Left renal pelvis (tissue), 4 donors: ENCODE measurements around the gene HPN. TPM values are rescaled to one million over a fixed set of nuclear protein-coding genes. Genes with fewer than 3 reads are reported as not detected.
"Not testable (repeated sequence)": the region's sequence is repeated elsewhere in the genome, so short reads cannot be mapped to it uniquely, and the experiment has no call there.

Experiments
- DNase-seq, 4 donors: peaks; one replicate each; pipeline ENCODE4 v3.0.0-alpha.2; 2013; ENCODE audit warnings: low read depth in 4 of 4, low spot score in 3 of 4
- polyA plus RNA-seq, 4 donors: library from polyadenylated mRNA; unstranded; fragments of 120-200 nt; gene quantifications; one replicate each; pipeline ENCODE4 v1.2.1, GENCODE V29; 2013; ENCODE audit not compliant: insufficient read length in 4 of 4

The HPN gene
- polyA plus RNA-seq, 4 donors, result 2.6 to 118 (median 79.0) TPM

DNA sequence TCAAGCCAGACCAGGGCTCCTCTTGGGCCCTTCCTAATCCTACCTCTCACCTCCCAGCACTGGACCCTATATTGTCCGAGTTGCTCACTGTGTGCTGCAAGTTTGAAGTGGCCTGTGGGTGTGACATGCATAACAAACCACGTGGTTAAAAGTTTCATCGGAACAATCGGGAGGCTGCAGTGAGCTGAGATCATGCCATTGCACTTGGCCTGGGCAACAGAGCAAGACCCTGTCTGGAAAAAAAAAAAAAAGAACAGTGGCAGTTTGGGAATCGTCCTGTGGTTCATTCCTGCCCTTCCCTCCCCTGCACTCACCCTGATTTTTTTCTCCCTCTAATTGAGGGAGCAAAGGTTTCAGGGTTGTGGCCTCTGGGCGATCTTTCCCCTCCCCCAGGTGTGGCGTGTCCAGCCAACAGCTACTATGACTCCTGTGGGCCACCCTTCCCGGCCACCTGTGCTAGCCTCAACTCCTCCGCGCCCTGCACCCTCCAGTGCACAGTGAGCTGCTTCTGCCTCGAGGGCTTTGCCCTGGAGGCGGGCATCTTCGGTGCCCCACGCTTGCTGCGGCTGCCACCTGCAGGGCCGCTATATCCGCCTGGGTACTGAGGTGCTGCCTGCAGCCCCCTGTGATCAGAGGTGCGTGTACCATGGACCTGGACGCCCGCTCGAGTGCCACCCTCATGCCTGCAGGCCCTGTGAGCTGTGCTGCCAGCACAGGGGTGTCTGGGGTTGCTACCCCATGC, 57.8 kb downstream of the HPN start:
- no peak for DNase-seq

DNA sequence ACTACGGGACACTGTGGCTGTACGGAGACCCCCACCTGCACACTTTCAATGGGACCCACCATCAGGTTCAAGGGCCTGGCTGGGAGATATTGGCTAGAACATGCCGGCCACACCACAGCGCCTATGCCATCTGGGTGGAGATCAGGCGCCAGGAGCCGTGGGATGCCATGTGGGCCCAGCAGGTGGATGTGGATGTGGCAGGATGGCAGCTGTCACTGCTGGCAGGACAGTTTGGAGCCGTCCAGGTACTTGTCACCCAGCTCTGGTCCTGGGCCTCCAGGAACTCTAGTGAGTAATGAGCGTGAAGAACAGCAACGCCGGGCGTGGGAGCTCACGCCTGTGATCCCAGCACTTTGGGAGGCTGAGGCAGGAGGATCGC, 58.4 kb downstream of the HPN start:
- no peak for DNase-seq

DNA sequence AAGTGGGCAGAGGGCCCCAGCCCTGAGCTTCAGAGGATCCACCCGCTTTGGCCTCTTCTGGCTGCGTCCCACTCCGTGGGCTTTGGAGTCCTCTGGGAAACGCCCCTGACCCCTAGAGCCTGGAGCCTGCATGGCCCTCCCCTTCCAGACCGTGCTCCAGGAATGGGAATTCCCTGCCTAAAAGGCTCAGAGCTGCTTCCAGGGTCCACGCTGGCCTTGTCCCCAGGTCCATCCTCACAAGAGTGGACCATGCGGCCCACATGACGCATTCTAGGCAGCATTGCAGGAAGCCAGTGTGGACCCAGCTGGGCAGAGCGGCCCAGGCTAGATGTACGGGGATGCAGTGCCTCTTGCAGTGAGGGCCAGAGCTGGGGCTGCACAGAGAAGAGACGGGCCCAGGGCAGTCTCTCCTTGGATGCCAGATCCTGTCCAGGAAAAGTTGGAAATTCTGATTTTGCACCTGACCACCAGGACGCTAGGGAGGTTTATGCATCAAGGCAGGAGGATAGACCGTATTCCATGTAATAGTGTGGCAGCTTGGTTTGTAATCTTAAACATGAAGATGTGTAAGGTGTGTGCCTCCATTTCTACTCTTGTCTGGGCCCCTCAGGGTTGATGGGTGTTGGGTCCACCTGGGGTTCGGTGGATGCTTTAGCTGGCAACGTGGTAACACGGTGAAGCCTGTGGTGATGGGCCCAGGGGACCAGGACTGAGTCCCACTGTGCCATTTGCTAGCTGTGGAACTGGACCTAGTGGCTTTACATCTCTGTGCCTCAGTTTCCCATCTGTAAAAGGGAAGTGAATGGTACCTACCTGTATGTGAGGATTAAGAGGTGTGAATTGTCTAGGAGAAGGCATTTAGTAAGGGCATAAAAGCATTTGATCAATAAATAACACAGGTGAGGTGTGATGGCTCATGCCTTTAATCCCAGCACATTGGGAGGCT, 59.3 kb downstream of the HPN start:
- no peak for DNase-seq

DNA sequence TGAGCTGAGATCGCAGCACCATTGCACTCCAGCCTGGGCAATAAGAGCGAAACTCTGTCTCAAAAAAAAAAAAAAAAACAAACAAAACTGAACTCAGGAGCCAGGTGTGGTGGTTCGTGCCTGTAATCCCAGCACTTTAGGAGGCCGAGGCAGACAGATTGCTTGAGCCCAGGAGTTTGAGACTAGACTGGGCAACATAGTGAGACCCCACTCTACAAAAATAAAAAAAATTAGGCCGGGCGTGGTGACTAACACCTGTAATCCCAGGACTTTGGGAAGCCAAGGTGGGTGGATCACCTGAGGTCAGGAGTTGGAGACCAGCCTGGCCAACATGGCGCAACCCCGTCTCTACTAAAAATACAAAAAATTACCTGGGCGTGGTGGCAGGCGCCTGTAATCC, 60.4 kb downstream of the HPN start:
- not testable (repeated sequence) for DNase-seq

DNA sequence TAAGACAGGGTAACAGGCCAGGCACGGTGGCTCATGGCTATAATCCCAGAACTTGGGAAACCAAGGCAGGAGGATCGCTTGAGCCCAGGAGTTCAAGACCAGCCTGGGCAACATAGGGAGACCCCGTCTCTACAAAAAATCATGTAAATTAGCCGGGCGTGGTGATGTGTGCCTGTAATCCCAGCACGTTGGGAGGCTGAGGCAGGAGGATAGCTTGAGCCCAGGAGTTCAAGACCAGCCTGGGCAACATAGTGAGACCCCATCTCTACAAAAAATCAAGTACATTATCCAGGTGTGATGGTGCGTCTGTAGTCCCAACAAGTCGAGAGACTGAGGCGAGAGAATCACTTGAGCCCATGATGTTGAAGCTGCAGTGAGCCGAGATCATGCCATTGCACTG, 62.1 kb downstream of the HPN start:
- not testable (repeated sequence) for DNase-seq

DNA sequence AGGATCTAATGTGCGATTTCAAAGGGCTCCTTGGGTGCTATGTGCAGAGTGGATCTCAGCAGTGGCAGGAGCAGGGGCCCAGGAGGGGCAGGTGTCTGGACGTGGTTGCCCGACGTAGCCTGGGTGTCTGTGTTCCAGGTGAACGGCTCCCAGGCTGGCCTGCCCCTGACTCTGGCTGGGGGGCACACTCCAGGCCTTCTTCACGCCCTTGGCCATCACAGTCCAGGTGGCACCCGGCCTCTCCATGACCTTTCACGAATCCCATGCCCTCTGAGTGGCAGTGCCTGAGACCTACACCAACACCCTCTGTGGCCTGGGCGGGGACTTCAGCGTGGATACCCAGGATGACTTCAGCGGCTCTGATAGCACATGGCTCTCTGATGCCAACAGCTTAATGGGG, 62.8 kb downstream of the HPN start:
- no peak for DNase-seq

DNA sequence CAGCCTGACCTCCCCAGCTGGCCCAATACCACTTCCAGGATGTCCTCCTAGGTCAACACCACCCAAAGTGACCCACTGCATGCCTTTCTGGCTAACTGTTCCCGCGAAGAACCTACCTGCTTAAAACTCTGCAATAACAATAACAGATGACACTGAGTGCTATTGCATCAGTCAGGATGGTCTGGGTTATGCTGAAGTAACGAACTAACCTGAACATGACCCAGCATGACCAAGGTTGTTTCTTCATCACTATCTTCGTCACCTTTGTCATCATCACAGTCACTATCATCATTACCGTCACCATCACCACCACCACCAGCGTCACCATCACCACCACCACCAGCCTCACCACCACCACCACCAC, 63.5 kb downstream of the HPN start:
- DNase-seq, result no peak

DNA sequence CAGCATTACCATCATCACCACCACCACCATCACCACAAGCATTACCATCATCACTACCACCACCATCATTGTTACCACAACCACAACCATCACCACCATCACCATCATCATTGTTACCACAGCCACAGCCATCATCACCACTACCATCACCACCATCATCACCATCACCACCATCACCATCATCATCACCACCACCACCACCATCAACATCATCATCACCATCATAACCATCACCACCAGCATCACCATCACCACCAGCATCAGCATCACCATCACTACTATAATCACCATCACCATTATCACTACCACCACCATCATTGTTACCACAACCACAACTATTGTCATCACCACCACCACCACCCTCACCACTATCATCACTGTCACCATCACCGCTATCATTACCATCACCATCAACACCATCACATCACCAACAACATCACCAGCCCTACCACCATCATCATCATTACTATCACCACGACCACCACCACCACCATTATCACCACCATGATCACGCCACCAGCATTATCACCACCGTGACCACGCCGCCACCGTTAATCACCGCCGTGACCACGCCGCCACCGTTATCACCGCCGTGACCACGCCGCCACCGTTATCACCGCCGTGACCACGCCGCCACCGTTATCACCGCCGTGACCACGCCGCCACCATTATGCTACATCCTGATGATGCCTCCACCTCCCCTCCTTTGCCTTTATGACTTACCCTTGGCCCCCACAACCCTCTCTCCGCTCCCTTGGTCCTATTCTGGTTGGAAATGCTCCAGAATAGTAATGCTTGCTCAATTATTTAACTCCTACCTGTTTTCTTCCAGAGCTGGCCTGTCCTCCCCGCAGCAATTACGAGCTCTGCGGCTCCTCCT, 64.1 kb downstream of the HPN start:
- no peak for DNase-seq

DNA sequence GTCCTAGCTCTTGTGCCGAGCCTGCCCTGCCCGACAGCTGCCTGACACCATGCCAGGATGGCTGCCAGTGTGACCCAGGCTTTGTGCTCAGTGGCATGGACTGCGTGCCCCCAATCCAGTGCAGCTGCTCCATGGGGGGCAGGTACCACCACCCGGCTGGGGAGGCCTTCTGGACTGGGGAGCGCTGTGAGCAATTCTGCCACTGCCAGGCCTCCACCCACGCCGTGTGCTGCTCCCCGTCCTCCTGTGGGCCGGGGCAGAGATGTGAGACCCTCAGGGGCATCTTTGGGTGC, 64.7 kb downstream of the HPN start:
- no peak for DNase-seq

DNA sequence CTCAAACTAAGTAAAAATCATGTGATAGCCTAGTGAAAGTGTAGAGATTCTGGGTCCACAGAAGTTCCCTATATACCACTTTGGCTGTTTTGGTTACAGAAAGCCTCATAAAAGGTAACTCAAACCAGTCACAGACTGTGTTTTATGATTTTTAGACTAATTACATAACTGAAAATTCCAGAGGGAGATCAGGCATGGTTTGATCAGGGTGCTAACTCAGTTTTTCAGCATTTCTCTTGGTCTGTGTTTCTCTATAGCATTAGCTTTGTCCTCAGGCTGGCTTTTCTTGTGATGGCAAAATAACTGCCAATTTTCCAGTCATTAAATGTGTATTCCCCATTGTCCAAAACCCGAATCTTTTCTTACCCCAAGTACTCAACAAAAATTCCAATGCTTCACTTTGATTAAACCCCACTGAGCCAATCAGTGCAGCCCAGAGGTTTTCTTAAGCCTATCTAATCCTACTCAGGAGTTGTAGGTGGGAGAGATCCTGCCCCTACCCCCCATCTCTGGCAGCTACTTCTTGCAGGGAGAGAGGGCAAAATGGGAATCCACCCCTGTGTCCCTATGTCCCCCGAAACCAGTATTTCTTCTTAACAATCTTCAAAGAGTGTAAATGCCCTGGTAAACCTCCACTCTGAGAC, 65.5 kb downstream of the HPN start:
- no peak for DNase-seq

DNA sequence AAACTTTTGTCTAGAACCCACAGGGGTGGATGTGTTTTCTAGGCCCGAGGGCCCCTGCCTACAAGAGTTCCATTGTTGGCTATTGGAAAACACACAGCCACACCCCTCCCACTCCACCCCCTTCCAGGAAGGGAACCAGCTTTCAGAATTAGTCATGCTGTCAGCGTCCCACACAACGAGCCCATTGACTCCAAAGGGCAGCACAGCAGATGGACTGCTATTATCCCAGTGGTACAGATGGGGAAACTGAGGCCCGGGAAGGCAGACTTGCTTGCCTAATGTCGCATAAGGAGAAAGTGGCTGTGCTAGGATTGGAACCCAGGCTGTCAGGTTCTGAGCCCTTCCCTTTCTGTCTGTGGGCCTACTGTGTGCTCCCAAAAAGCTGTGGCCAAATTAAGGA, 66.0 kb downstream of the HPN start:
- DNase-seq, result no peak

DNA sequence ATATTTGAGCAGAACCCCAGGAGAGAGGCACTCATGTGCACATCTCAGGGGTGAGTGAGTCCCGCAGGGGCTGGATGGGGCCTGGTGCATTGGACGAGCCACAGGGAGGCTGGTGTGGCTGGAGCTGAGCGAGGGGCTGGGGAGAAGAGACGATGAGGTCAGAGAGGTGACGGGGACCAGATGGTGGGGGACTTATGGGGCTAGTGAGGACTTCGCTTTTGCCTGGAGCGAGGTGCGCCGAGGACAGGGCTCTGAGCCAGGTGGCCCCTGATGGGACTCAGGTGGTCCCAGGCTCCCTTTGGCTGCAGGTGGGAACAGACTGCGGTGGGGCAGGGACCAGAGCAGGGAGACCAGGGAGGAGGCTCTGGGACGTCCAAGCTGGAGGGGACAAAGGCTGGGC, 67.2 kb downstream of the HPN start:
- no peak for DNase-seq

DNA sequence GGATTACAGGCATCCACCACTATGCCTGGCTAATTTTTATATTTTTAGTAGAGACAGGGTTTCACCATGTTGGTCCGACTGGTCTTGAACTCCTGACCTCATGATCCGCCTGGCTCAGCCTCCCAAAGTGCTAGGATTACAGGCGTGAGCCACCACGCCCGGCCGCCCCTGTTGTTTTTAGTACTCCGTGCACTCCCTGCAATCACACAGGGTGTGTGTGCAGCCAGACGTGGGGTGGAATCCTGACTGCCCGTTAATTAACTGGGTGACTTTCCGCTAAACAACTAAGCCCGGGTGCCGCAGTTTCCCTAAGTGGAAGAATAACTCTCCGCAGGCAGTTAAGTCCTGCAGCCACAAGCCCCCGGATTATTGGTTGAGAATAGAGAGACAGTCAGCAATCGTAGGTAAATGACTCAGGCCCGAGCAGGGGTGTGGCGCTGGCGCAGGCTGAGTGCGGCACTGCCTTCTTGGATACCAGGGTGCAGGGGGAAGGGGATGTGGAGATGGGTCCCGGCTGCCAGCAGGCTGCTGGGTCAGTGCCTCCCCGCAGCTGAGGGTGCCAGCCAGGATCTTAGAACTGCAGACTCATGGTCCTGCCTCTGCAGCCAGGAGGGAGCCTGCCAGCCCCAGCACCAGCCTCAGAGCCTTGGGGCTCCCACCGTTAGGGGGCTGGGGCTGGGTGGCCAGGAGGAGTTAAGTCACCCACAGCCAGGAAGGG, 68.0 kb downstream of the HPN start:
- DNase-seq, result no peak

DNA sequence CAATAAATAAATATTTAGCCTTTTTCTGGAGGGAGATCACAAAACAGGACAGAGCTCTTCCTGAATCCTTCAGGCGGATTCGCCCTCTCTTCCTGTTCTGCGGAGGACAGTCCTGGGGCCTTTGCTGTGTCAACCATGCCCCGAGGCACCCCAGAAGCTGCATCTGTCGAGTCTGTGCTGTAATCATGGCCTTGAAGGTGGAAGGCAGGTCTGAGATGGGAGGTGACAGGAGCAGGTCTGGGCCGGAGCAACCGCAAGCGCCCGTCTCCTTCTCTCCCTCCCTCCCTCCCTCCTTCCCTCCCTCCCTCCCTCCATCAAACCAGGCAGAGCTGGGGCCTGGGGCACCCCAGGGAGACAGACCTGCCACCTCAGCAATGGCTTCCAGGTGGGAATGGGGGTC, 69.5 kb downstream of the HPN start:
- no peak for DNase-seq

DNA sequence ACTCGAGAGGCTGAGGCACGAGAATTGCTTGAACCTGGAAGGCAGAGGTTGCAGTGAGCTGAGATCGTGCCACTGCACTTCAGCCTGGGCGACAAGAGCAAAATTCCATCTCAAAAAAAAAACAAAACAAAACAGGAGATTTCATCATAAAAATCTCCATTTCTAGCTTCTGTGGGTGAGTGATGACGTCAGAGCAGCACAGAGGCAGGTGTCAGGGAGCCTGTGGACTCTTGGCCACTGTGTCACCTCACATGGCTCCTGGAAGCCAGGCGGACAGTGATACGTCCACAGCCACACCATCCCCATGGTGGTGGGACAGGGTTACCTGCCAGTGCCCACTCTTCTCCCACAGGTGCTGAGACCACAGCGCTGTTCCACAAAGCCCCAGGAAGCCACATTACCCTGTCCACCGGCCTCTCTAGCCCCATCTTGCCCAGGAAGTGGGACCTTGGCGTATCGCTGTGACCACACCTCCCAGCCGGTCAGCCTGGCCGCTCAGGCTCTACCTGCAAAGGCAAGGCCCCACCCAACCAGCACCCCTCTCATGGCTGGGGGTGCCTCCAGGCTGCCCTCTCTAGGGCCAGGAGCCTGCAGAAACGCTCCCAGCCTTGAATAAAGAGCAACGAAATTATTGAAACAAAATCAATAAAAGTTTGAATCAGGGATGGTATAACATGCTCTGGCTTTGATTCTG, 71.6 kb downstream of the HPN start:
- no peak for DNase-seq

DNA sequence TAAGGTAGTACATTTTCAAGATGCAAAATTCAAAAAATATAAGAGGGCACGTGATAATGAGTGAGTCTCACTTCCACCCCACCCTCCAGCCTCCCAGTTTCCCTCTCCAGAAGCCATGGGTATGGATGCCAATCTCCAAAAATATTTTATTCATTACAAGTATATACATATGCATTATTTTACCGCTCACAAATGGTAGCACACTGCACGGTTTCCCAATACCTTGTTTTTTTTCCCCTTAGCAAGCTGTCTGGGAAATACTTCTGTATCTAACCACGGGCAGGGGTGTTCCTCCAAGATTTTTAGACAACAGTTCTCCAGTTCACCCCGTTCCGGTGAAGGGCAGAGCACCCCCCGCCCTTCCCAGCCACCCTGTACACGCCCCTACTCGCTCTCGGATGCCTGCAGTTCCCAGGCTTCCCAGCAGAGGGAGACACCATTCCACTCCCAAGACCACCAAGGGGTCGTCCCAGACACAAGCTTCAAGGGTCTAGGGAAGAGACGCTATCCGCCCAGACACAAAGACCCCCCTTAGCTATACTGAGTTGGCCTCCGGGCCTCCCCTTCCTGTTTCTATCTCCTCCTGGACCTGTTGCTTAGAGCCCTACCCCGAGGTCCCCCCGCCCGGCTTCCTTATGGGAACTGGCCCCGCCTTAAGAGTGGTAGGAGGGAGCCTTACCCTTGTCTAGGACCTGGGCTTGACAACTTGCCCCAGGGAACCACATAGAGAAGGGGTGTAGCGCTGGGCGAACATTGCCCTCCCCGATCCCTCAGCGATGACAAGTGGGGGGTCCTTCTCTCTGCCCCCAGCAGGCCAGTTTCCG, 73.0 kb downstream of the HPN start:
- DNase-seq, result peak; percentile 53 to 68 (median 65)

DNA sequence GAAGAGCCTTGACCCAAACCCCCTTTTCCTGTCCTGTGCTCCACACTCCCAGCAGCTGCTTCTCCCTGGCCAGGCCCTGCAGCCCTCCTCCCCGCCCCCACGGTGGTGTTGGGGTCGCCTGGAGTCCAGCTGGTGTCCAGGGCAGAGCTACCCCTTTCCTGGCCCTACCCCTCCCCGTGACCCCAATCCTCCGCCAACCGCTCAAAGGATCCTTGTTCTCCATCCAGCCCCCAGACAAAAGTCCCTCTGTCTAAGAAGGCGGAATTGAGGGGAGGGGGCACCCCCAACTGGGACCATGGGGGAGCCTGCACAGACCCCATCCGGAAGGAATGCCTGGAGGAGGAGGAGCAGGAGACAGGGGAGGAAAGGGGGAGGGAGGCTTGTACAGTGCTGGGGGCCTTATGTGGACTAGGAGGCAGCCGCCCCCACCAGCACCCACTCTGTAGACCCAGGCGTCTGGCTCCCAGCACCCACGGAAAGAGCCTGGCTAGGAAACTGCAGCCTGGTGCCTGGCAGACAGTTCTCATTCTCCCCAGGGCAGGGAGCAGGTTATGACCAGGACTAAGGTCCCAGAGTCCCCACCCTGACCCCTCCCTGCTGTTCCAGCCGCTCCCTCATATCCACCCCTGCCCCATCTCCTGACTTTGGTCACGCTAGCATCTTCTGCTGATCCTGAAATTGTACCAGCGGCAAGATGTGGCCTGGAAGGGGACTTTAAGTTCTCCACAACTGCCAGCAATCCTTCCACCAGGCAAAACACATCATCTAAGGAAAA, 73.8 kb downstream of the HPN start, which contains the start of gene FXYD3:
FXYD3 (plus strand) TSS at position 647 of the 775 bp plus-strand sequence. CDS start 3,554 bp downstream, outside the sequence.
- DNase-seq, result no peak
